Stomach (tissue), 4 donors: ENCODE results near the gene NOXRED1.

Experiments used
- CTCF ChIP-seq, 7 experiments: fragments of 450-650 bp in 4 of 7; fragments of 200-600 bp in 3 of 7; sonication (generic) in 3 of 7; IDR thresholded peaks; one replicate each; pipeline ENCODE4 v1.5.1; 2016 to 2019; ENCODE audit warnings: antibody characterized with exemption in 7 of 7, control low read depth in 2 of 7, mild to moderate bottlenecking in 1 of 7
- POLR2A ChIP-seq, 4 donors: fragments of 450-650 bp; IDR thresholded peaks; one replicate each; pipeline ENCODE4 v1.6.1; 2016; ENCODE audit warnings: antibody characterized with exemption in 4 of 4, control low read depth in 2 of 4, mild to moderate bottlenecking in 1 of 4, moderate library complexity in 1 of 4

GRCh38 chr14:77372304-77372841, 51.0 kb downstream of the NOXRED1 start:
- no peak for TF ChIP-seq CTCF (IDR thresholded peaks at IDR 0.05)
- no peak for TF ChIP-seq POLR2A (IDR thresholded peaks at IDR 0.05)
